DLD1 (cell line): ENCODE results near the gene RBM47.
"Not testable (repeated sequence)": the region's sequence is repeated elsewhere in the genome, so short reads cannot be mapped to it uniquely, and the experiment has no call there.

Experiments
- in situ Hi-C: cut with HindIII; loops from 2 replicates; pipeline ENCODE4 v1.10.0; 2017; ENCODE audit warnings: low sequenced_read_pairs

RBM47 gene

GRCh38 chr4:40570348-40571077 is 59.2 kb downstream of the RBM47 start:
- in situ Hi-C loops: no loop called here

- in situ Hi-C loops: no loop called here
These were observed 64.7 kb downstream of the RBM47 start for GRCh38 chr4:40564815-40565483.

DNA sequence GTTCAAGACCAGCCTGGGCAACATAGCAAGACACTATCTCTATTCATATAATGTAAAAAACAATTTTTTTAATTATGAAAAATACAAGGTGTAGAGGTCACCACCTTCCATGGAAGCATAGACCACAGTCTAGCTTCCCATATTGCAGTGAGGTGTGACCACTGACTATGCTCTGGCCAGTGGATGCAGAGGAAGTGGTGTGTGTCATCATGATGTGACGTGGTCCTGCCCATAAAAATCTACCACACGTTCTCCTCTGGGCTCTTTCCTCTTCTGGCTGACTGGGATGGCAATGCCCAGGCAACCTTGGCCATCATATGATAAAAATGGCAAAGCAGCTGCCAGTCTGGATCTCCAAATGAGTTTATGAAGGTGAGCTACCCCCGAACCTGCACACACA is 65.7 kb downstream of the RBM47 start:
- in situ Hi-C loops: no loop called here

DNA sequence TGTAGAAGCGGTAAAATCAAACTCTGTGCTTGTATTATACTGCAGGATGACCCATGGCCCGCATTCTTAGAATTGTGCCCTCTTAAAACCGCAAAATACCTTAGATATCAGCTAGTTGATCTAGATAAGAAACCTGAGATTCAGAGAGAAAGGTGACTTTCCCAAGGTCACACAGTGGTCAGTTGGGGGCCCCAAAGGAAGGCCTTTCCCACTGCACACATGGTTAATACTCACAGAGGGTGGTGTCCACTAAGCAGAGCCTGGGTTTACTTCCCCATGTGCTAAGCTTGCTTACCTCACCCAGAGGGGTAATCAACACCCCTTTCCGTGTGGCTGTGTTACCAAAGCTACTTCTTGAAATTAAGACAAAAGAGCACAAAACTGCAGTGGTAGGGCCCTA is 66.3 kb downstream of the RBM47 start:
- in situ Hi-C loops: no loop called here

GRCh38 chr4:40562681-40563080 is 67.0 kb downstream of the RBM47 start:
- in situ Hi-C loops: no loop called here

- in situ Hi-C loops: no loop called here
These were observed 67.5 kb downstream of the RBM47 start for GRCh38 chr4:40562208-40562607.

GRCh38 chr4:40561543-40562177 is 68.0 kb downstream of the RBM47 start:
- in situ Hi-C loops: not testable (repeated sequence)

DNA sequence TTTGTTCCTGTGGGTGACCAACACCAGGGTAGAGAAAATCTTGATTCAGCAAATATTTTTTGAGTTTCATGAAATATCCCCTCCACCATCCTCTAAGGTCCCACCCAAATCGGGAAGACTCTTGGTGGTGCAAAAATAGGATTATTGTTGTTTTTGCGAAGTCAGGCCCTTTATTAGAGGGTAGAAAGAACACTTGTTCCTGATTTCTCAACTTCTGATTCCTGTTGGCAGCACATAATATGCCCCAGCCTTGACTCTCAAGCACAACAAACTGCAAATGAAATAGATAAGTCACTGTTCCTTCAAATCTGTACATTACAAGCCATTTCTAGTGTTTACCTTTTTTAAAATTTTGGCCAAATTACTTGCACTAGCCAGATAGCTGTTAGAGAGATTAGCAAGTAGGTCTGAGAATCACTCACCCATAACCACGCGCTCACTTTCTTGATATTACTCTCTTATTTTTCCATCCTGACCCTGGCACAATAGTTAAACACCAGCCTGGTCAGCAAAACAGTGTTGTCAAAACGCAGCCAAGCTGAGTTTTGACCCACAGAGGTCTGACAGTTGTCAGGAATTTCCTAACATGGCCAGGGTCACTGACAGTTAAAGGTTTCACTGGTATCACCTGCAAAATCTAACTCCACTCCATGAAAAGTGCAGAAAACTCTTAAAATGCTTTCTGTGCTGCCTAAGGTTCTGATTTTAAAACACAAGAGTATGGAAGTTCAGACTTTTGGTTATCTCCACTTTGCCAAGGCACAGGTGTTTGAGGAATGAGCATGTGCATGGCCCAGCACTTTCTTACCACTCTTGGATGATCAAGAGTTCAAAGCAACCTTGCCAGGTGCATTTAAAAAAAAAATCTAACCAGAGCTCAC is 69.8 kb downstream of the RBM47 start:
- in situ Hi-C loops: no loop called here

DNA sequence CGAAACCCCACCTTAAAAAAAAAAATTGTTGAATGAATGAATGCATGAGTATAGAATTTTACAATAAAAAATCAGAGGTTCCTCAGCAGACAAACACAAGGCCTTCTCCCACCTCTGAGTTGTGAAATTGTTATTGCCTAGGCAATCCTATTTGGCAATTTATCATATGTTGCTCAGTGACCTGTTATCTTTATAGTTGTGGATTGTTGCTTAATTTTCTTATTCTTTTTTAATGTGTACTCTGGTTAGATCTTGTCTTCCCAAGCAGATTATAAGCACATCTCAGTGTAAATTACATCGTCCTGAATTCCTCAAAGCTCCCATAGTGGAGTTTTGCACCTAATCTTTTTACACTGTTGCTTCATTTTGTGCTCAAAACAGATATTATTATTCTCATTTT is 71.9 kb downstream of the RBM47 start:
- in situ Hi-C loops: no loop called here

GRCh38 chr4:40555176-40555900 is 74.3 kb downstream of the RBM47 start:
- in situ Hi-C loops: no loop called here

- in situ Hi-C loops: not testable (repeated sequence)
These were observed 75.0 kb downstream of the RBM47 start for GRCh38 chr4:40554641-40555040.

GRCh38 chr4:40553995-40554394 is 75.7 kb downstream of the RBM47 start:
- in situ Hi-C loops: no loop called here

DNA sequence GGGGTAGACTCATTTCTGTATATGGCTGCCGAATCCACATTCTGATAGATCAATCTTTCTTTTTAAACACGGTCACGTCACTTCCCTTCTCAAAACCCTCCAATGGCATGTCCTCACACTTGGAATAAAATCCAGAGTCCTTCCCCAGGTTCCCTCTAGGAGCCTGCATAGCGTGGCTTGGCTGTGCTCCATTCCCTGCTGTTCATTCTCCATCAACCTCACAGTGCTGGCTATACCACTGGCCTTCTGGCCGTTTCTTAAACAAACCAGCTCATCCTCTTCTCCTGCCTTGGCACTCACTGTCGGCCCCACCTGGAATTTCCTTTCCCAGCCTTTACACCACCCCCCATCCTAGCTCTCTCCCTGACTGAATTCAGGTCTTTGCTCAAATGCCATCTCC is 77.1 kb downstream of the RBM47 start:
- in situ Hi-C loops: no loop called here

DNA sequence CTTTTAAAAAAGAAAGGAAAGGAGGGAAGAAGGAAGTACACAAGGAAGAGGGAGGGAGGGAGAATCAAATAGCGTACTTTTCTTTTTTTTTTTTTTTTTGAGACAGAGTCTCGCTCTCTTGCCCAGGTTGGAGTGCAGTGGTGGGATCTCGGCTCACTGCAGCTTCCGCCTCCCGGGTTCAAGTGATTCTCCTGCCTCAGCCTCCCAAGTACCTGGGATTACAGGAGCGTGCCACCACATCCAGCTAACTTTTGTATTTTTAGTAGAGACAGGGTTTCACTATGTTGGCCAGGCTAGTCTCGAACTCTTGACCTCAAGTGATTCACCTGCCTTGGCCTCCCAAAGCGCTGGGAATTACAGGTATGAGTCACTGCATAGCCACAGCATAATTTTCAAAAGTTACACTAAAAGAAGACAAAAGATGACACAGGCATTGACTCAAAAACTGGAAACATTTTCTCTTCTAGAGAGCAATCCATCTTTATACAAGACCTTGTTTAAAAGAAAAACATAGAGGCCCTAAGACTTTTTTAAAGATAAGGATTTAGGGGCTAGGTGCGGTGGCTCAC is 78.0 kb downstream of the RBM47 start:
- in situ Hi-C loops: not testable (repeated sequence)

- in situ Hi-C loops: no loop called here
These were observed 78.7 kb downstream of the RBM47 start for GRCh38 chr4:40550948-40551462.

- in situ Hi-C loops: no loop called here
These were observed 79.5 kb downstream of the RBM47 start for GRCh38 chr4:40550196-40550595.

- in situ Hi-C loops: no loop called here
These were observed 81.4 kb downstream of the RBM47 start for GRCh38 chr4:40548256-40548655.

- in situ Hi-C loops: no loop called here
These were observed 81.9 kb downstream of the RBM47 start for GRCh38 chr4:40547789-40548132.

- in situ Hi-C loops: no loop called here
These were observed 82.5 kb downstream of the RBM47 start for GRCh38 chr4:40546969-40547788.
